ENCODE results near the gene GLIPR1L2. TPM values are rescaled to one million over a fixed set of nuclear protein-coding genes. Genes with fewer than 3 reads are reported as not detected.
"Not testable (repeated sequence)": the region's sequence is repeated elsewhere in the genome, so short reads cannot be mapped to it uniquely, and the experiment has no call there.

Gene GLIPR1L2
- total RNA-seq, 1 experiment from 2014 or later, result not detected

GRCh38 chr12:75452675-75453330 lies 61.9 kb downstream of the GLIPR1L2 start:
- no peak overlapping the region for H3K4me3 ChIP-seq
- H3K27me3 ChIP-seq, result no peaks in the 10 kb centered on the region
- peaks cover 6% of the 10 kb centered on the region; the same call in 1 of the 2 replicates for H3K9me3 ChIP-seq
- DNase-seq, result peak; percentile 54
- H3K36me3 ChIP-seq, result no peaks in the 10 kb centered on the region

GRCh38 chr12:75455839-75456238 lies 65.0 kb downstream of the GLIPR1L2 start:
- peak; percentile 55 for DNase-seq
- Histone ChIP-seq H3K36me3 (no peaks in the 10 kb centered on the region), H3K27me3 (no peaks in the 10 kb centered on the region), H3K4me3 (no peak overlapping the region), H3K9me3 (peaks cover 18% of the 10 kb centered on the region)

- no peak for DNase-seq
- no peaks in the 10 kb centered on the region for H3K27me3 ChIP-seq
- H3K9me3 ChIP-seq, result peaks cover 19% of the 10 kb centered on the region
- H3K36me3 ChIP-seq, result no peaks in the 10 kb centered on the region
- no peak overlapping the region for H3K4me3 ChIP-seq
Observed at GRCh38 chr12:75457191-75457590, 66.3 kb downstream of the GLIPR1L2 start.

GRCh38 chr12:75457866-75458265 lies 67.0 kb downstream of the GLIPR1L2 start:
- H3K4me3 ChIP-seq, H3K36me3 ChIP-seq, DNase-seq, H3K27me3 ChIP-seq: not testable (repeated sequence)
- peaks cover 19% of the 10 kb centered on the region for H3K9me3 ChIP-seq

- DNase-seq, result no peak
- Histone ChIP-seq H3K9me3 (peaks cover 27% of the 10 kb centered on the region), H3K27me3 (no peaks in the 10 kb centered on the region), H3K36me3 (no peaks in the 10 kb centered on the region), H3K4me3 (no peak overlapping the region)
Observed at GRCh38 chr12:75459755-75460154, 68.9 kb downstream of the GLIPR1L2 start.

- no peaks in the 10 kb centered on the region for H3K36me3 ChIP-seq
- DNase-seq, result no peak
- H3K27me3 ChIP-seq, result no peaks in the 10 kb centered on the region
- H3K4me3 ChIP-seq, result no peak overlapping the region
- H3K9me3 ChIP-seq, result peaks cover 31% of the 10 kb centered on the region
Observed at GRCh38 chr12:75460204-75460603, 69.3 kb downstream of the GLIPR1L2 start.

GRCh38 chr12:75471902-75472890 lies 81.3 kb downstream of the GLIPR1L2 start:
- H3K36me3 ChIP-seq, result no peaks in the 10 kb centered on the region
- no peaks in the 10 kb centered on the region for H3K27me3 ChIP-seq
- no peak for DNase-seq
- H3K9me3 ChIP-seq, result no peaks in the 10 kb centered on the region
- H3K4me3 ChIP-seq, result no peak overlapping the region

GRCh38 chr12:75474116-75474515 lies 83.2 kb downstream of the GLIPR1L2 start:
- Histone ChIP-seq H3K36me3 (no peaks in the 10 kb centered on the region), H3K27me3 (no peaks in the 10 kb centered on the region), H3K4me3 (no peak overlapping the region), H3K9me3 (no peaks in the 10 kb centered on the region)
- no peak for DNase-seq

GRCh38 chr12:75476071-75476470 lies 85.2 kb downstream of the GLIPR1L2 start:
- no peak for DNase-seq
- Histone ChIP-seq H3K4me3 (no peak overlapping the region), H3K9me3 (no peaks in the 10 kb centered on the region), H3K36me3 (no peaks in the 10 kb centered on the region), H3K27me3 (no peaks in the 10 kb centered on the region)

GRCh38 chr12:75477137-75477536 lies 86.2 kb downstream of the GLIPR1L2 start:
- no peak overlapping the region for H3K4me3 ChIP-seq
- H3K27me3 ChIP-seq, result no peaks in the 10 kb centered on the region
- no peaks in the 10 kb centered on the region for H3K9me3 ChIP-seq
- peaks cover 3% of the 10 kb centered on the region for H3K36me3 ChIP-seq
- DNase-seq, result no peak

GRCh38 chr12:75478116-75478794 lies 87.4 kb downstream of the GLIPR1L2 start:
- no peak for DNase-seq
- no peak overlapping the region for H3K4me3 ChIP-seq
- no peaks in the 10 kb centered on the region for H3K27me3 ChIP-seq
- H3K36me3 ChIP-seq, result peaks cover 13% of the 10 kb centered on the region
- no peaks in the 10 kb centered on the region for H3K9me3 ChIP-seq

GRCh38 chr12:75479963-75480461 lies 89.1 kb downstream of the GLIPR1L2 start:
- Histone ChIP-seq H3K9me3 (no peaks in the 10 kb centered on the region), H3K36me3 (peaks cover 30% of the 10 kb centered on the region), H3K4me3 (peak overlapping the region; percentile 61), H3K27me3 (no peaks in the 10 kb centered on the region)
- DNase-seq, result no peak

GRCh38 chr12:75480469-75480949 lies 89.6 kb downstream of the GLIPR1L2 start, which contains the start of gene GLIPR1:
Gene GLIPR1 (plus strand): TSS chr12:75480755. CDS start chr12:75480881, 126 bp downstream.
- H3K27me3 ChIP-seq, result no peaks in the 10 kb centered on the region
- peaks cover 32% of the 10 kb centered on the region for H3K36me3 ChIP-seq
- H3K4me3 ChIP-seq, result peak within 1 kb of the TSS; percentile 61
- peak; percentile 91 for DNase-seq
- no peaks in the 10 kb centered on the region for H3K9me3 ChIP-seq

GRCh38 chr12:75481013-75481705 lies 90.3 kb downstream of the GLIPR1L2 start:
- Histone ChIP-seq H3K27me3 (no peaks in the 10 kb centered on the region), H3K9me3 (no peaks in the 10 kb centered on the region), H3K4me3 (peak overlapping the region; percentile 61), H3K36me3 (peaks cover 39% of the 10 kb centered on the region)
- DNase-seq, result no peak

- Histone ChIP-seq H3K9me3 (no peaks in the 10 kb centered on the region), H3K36me3 (peaks cover 45% of the 10 kb centered on the region), H3K4me3 (peak overlapping the region; percentile 61), H3K27me3 (no peaks in the 10 kb centered on the region)
- DNase-seq, result peak; percentile 13
Observed at GRCh38 chr12:75481774-75482173, 90.9 kb downstream of the GLIPR1L2 start.

Measured in MG63 (cell line).